ENCODE measurements around the gene ADCY2. TPM values are rescaled to one million over a fixed set of nuclear protein-coding genes. Genes with fewer than 3 reads are reported as not detected.

ADCY2 gene
- total RNA-seq, 2 experiments from 2014 or later = not detected

DNA sequence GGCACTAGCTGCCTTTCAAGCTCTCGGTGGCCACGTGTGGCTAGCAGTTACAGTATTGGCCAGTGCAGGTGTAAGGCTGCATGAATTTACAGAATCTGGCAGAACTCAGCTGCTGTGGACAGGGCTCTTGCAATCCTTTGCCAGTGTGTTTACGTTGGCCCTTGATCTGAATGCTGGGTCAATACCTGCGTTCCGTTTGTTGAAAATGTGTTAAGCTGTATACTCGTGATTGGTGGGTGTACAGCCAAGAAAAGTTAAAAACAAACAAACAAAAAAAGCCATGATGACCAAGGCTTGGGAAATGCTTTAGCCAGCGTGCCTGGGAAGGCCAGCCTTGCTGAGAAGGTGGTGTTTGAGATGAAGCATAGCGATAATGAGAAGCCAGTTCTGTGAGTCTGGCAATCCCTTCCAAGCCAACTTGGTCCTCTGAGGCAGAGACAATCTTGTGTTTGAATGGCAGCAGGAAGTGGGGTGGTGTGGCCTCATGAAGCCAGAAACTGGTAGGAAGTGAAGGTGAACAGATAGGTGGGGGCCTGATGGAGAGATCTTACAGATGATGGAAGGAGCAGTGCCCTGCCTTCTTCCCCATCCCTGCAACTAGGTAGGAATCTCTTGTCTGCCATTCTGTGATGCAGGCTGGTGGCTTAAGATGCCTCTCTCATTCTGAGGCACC lies 455.8 kb downstream of the ADCY2 start:
- CTCF ChIA-PET = interaction anchor here (0.6 kb wide), 1 partner anchor 172 kb away, joined by 3 read pairs; no protein-coding TSS in a partner anchor
- Mint-ChIP-seq H3K27ac (no peak overlapping the region), H3K4me3 (no peak overlapping the region), H3K4me1 (ENCODE audit: low read depth) (peaks cover 16% of the 10 kb centered on the region), H3K27me3 (ENCODE audit: low read depth) (peaks cover 22% of the 10 kb centered on the region), H3K9me3 (no peaks in the 10 kb centered on the region), H3K36me3 (ENCODE audit: low read depth) (peaks cover 1% of the 10 kb centered on the region)
- DNase-seq = peak; percentile 8
- intact Hi-C loops (cut with micrococcal nuclease) = no loop called here

- peaks cover 17% of the 10 kb centered on the region for H3K27me3 Mint-ChIP-seq (ENCODE audit: low read depth)
- no peak overlapping the region for H3K4me3 Mint-ChIP-seq
- no peak for DNase-seq
- CTCF ChIA-PET = no interaction called here
- peaks cover 18% of the 10 kb centered on the region for H3K4me1 Mint-ChIP-seq (ENCODE audit: low read depth)
- H3K36me3 Mint-ChIP-seq (ENCODE audit: low read depth) = peaks cover 3% of the 10 kb centered on the region
- no peak overlapping the region for H3K27ac Mint-ChIP-seq
- no peaks in the 10 kb centered on the region for H3K9me3 Mint-ChIP-seq
- intact Hi-C loops (cut with micrococcal nuclease) = no loop called here
These were observed 456.6 kb downstream of the ADCY2 start for GRCh38 chr5:7852542-7852941.

DNA sequence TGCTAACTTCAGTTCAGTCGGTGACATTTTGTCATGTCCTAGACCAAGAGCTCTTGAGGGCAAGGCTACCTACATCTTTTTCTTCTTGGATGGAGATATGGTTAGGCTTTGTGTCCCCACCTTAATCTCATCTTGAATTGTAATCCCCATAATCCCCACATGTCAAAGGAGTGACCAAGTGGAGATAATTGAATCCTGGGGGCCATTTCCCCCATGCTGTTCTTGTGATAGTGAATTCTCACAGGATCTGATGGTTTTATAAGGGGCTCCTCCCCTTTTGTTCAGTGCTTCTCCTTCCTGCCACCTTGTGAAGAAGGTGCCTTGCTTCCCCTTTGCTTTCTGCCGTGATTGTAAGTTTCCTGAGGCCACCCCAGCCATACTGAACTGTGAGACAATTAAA lies 457.1 kb downstream of the ADCY2 start:
- Mint-ChIP-seq H3K4me1 (ENCODE audit: low read depth) (peaks cover 22% of the 10 kb centered on the region), H3K9me3 (no peaks in the 10 kb centered on the region), H3K27me3 (ENCODE audit: low read depth) (peaks cover 17% of the 10 kb centered on the region), H3K36me3 (ENCODE audit: low read depth) (peaks cover 4% of the 10 kb centered on the region), H3K27ac (no peak overlapping the region), H3K4me3 (no peak overlapping the region)
- intact Hi-C loops (cut with micrococcal nuclease) = no loop called here
- CTCF ChIA-PET = no interaction called here
- no peak for DNase-seq

GRCh38 chr5:7855611-7856010 lies 459.7 kb downstream of the ADCY2 start:
- CTCF ChIA-PET = interaction anchor here (1.3 to 3.1 kb wide), 2 partner anchors 9 to 32 kb away, joined by 4 to 12 read pairs; no protein-coding TSS in a partner anchor
- no peak for DNase-seq
- Mint-ChIP-seq H3K9me3 (no peaks in the 10 kb centered on the region), H3K36me3 (ENCODE audit: low read depth) (peaks cover 13% of the 10 kb centered on the region), H3K4me3 (no peak overlapping the region), H3K27me3 (ENCODE audit: low read depth) (no peaks in the 10 kb centered on the region), H3K27ac (no peak overlapping the region), H3K4me1 (ENCODE audit: low read depth) (peaks cover 29% of the 10 kb centered on the region)
- intact Hi-C loops (cut with micrococcal nuclease) = loop anchor here (2.0 to 5.0 kb wide), 3 partner anchors 101 to 1088 kb away; no protein-coding TSS in a partner anchor

- Mint-ChIP-seq H3K4me1 (ENCODE audit: low read depth) (peaks cover 23% of the 10 kb centered on the region), H3K9me3 (no peaks in the 10 kb centered on the region), H3K36me3 (ENCODE audit: low read depth) (peaks cover 22% of the 10 kb centered on the region), H3K27me3 (ENCODE audit: low read depth) (no peaks in the 10 kb centered on the region), H3K4me3 (no peak overlapping the region), H3K27ac (no peak overlapping the region)
- peak; percentile 55 for DNase-seq
- CTCF ChIA-PET = interaction anchor here (0.7 to 3.1 kb wide), 4 partner anchors 11 to 30 kb away, joined by 3 to 12 read pairs (median 4); no protein-coding TSS in a partner anchor
- intact Hi-C loops (cut with micrococcal nuclease) = loop anchor here (2.0 to 5.0 kb wide), 3 partner anchors 102 to 1090 kb away; no protein-coding TSS in a partner anchor
These were observed 460.9 kb downstream of the ADCY2 start for GRCh38 chr5:7856855-7857254.

GRCh38 chr5:7857361-7857760 lies 461.4 kb downstream of the ADCY2 start:
- CTCF ChIA-PET = interaction anchor here (1.3 to 3.1 kb wide), 4 partner anchors 12 to 30 kb away, joined by 4 to 12 read pairs (median 4); no protein-coding TSS in a partner anchor
- Mint-ChIP-seq H3K27ac (no peak overlapping the region), H3K4me3 (no peak overlapping the region), H3K4me1 (ENCODE audit: low read depth) (peaks cover 19% of the 10 kb centered on the region), H3K9me3 (no peaks in the 10 kb centered on the region), H3K36me3 (ENCODE audit: low read depth) (peaks cover 23% of the 10 kb centered on the region), H3K27me3 (ENCODE audit: low read depth) (no peaks in the 10 kb centered on the region)
- no peak for DNase-seq
- intact Hi-C loops (cut with micrococcal nuclease) = loop anchor here (2.0 to 5.0 kb wide), 3 partner anchors 103 to 1090 kb away; no protein-coding TSS in a partner anchor

- Mint-ChIP-seq H3K4me1 (ENCODE audit: low read depth) (peaks cover 16% of the 10 kb centered on the region), H3K4me3 (no peak overlapping the region), H3K27ac (peak overlapping the region; percentile 39), H3K36me3 (ENCODE audit: low read depth) (peaks cover 24% of the 10 kb centered on the region), H3K9me3 (no peaks in the 10 kb centered on the region), H3K27me3 (ENCODE audit: low read depth) (no peaks in the 10 kb centered on the region)
- DNase-seq = no peak
- CTCF ChIA-PET = interaction anchor here (0.7 to 3.1 kb wide), 7 partner anchors 8 to 74 kb away, joined by 3 to 12 read pairs (median 4); partner anchors contain the start of genes FASTKD3 and MTRR
- intact Hi-C loops (cut with micrococcal nuclease) = loop anchor here (2.0 to 5.0 kb wide), 3 partner anchors 103 to 1091 kb away; no protein-coding TSS in a partner anchor
These were observed 462.1 kb downstream of the ADCY2 start for GRCh38 chr5:7857926-7858632.

DNA sequence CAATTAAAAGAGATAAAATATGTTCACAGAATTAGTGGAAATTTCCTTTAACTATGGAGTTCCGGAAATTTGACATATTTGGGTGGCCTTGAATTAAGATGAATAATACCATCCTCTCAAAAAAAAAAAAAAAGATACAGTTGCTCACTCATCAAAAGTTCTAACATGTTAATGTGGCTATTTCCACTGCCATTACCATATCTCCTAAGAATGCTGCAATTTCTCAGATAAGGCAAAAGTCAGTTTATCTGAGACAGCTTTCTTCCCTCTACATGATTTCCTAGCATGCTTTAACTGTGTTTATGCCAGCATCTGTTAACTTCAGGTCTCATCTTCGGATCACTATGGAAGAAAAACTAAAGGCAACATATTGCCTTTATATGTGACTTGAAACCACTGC lies 470.3 kb downstream of the ADCY2 start:
- Mint-ChIP-seq H3K9me3 (no peaks in the 10 kb centered on the region), H3K27me3 (ENCODE audit: low read depth) (no peaks in the 10 kb centered on the region), H3K27ac (no peak overlapping the region), H3K4me3 (no peak overlapping the region), H3K4me1 (ENCODE audit: low read depth) (peaks cover 38% of the 10 kb centered on the region), H3K36me3 (ENCODE audit: low read depth) (peaks cover 33% of the 10 kb centered on the region)
- no peak for DNase-seq
- intact Hi-C loops (cut with micrococcal nuclease) = no loop called here
- CTCF ChIA-PET = no interaction called here

GRCh38 chr5:7867260-7867659 lies 471.3 kb downstream of the ADCY2 start:
- DNase-seq = no peak
- H3K4me1 Mint-ChIP-seq (ENCODE audit: low read depth) = peaks cover 49% of the 10 kb centered on the region
- CTCF ChIA-PET = interaction anchor here (2.9 kb wide), 1 partner anchor 20 kb away, joined by 12 read pairs; no protein-coding TSS in a partner anchor
- peaks cover 30% of the 10 kb centered on the region for H3K36me3 Mint-ChIP-seq (ENCODE audit: low read depth)
- H3K27me3 Mint-ChIP-seq (ENCODE audit: low read depth) = no peaks in the 10 kb centered on the region
- intact Hi-C loops (cut with micrococcal nuclease) = no loop called here
- no peaks in the 10 kb centered on the region for H3K9me3 Mint-ChIP-seq
- H3K27ac Mint-ChIP-seq = no peak overlapping the region
- H3K4me3 Mint-ChIP-seq = no peak overlapping the region

DNA sequence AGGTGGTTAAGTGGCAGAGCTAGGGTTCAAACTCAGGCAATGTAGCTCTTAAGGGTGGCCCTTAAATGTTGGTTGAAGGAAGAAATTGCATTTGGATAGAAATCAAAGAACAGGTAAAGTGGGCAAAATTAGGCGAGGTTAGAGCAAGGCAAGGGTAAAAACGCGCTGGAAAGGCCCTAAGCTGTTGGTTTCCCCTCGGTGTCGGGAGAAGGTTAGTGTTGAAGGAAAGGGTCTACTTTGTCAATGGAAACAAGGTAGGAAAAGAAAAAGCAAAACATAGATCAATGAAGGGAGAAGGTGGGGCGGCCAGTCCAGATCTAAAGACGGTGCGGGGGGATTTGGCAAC lies 472.5 kb downstream of the ADCY2 start:
- Mint-ChIP-seq H3K27ac (peak overlapping the region; percentile 72), H3K27me3 (ENCODE audit: low read depth) (no peaks in the 10 kb centered on the region), H3K4me1 (ENCODE audit: low read depth) (peaks cover 60% of the 10 kb centered on the region), H3K4me3 (peak overlapping the region; percentile 96), H3K9me3 (no peaks in the 10 kb centered on the region), H3K36me3 (ENCODE audit: low read depth) (peaks cover 32% of the 10 kb centered on the region)
- CTCF ChIA-PET = interaction anchor here (0.7 to 2.9 kb wide), 3 partner anchors 12 to 1586 kb away, joined by 3 to 12 read pairs (median 3); no protein-coding TSS in a partner anchor
- intact Hi-C loops (cut with micrococcal nuclease) = loop anchor here (2.0 kb wide), 2 partner anchors 1040 to 1156 kb away; partner anchors contain the start of gene TENT4A
- no peak for DNase-seq

DNA sequence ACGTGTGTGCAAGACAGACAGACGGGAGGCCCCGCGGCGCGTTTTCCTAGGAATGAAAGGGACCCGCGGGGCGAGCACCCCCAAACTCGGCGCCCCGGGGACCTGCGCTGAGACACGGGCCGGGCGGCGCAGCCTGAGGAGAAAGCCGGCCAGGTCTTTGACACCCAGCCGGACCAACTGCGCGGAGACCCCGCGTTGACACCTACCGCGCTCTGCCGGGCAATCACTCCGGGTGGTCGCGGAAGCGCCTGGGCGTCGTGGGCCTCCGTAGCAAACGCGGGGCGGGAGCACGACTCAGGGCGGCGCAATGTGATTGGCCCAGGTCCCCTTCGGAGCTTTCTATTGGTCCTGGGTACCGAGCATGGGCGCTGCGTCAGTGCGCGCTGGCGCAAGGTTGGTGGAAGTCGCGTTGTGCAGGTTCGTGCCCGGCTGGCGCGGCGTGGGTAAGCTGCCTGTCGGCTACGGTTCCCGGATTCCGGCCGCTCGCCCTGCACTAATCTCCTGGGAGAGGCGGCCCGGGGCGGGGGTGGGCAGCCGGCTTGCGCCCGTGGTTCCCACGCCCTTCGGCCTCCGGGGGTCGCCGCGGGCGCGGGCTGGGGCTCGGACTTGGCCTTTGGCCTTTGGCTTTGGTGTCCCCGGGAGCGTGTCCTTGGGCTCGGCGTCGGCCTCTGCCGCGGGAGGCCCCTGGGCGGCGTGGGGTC lies 473.0 kb downstream of the ADCY2 start, which contains the start of the genes FASTKD3 and MTRR:
Gene FASTKD3 (minus strand): TSS at position 259 of the 701 bp plus-strand sequence. CDS start 948 bp downstream, outside the sequence.
Gene MTRR (plus strand): TSS at position 376 of the 701 bp plus-strand sequence. CDS start 1,647 bp downstream, outside the sequence.
- DNase-seq = peak; percentile 91
- Mint-ChIP-seq H3K36me3 (ENCODE audit: low read depth) (peaks cover 32% of the 10 kb centered on the region), H3K4me1 (ENCODE audit: low read depth) (peaks cover 64% of the 10 kb centered on the region), H3K27ac (peak within 1 kb of the TSS; percentile 82), H3K27me3 (ENCODE audit: low read depth) (no peaks in the 10 kb centered on the region), H3K9me3 (no peaks in the 10 kb centered on the region), H3K4me3 (peak within 1 kb of the TSS; percentile 96)
- intact Hi-C loops (cut with micrococcal nuclease) = loop anchor here (1.0 to 2.0 kb wide), 4 partner anchors 9 to 1236 kb away; partner anchors contain the start of genes NSUN2, SRD5A1 and TENT4A
- CTCF ChIA-PET = interaction anchor here (0.7 to 2.9 kb wide), 4 partner anchors 10 to 1585 kb away, joined by 3 to 12 read pairs (median 3); no protein-coding TSS in a partner anchor
